Chondrocyte (in vitro differentiated cells): ENCODE data around the gene KMO. TPM values are rescaled to one million over a fixed set of nuclear protein-coding genes. Genes with fewer than 3 reads are reported as not detected.

Experiments used
- DNase-seq: peaks from one replicate; pipeline ENCODE4 v3.0.0; 2021; ENCODE audit warnings: mixed read lengths, low spot score
- H3K27ac Mint-ChIP-seq: one replicate; pipeline ENCODE4 v1.8.0; 2021; ENCODE audit warnings: mild to moderate bottlenecking, moderate library complexity, mixed read lengths; ENCODE audit not compliant: unreplicated experiment
- H3K27me3 Mint-ChIP-seq: 2 replicates; pipeline ENCODE4 v1.8.0; 2021; ENCODE audit warnings: low read depth, mixed read lengths
- H3K36me3 Mint-ChIP-seq: 2 replicates; pipeline ENCODE4 v1.8.0; 2021; ENCODE audit warnings: low read depth, mixed read lengths
- H3K4me1 Mint-ChIP-seq: 2 replicates; pipeline ENCODE4 v1.8.0; 2021; ENCODE audit warnings: low read depth, mild to moderate bottlenecking, mixed read lengths
- H3K4me3 Mint-ChIP-seq: one replicate; pipeline ENCODE4 v1.8.0; 2021; ENCODE audit warnings: mild to moderate bottlenecking, moderate library complexity, mixed read lengths; ENCODE audit not compliant: unreplicated experiment
- H3K9me3 Mint-ChIP-seq: 2 replicates; pipeline ENCODE4 v1.8.0; 2021; ENCODE audit warnings: low read depth, mixed read lengths
- CTCF ChIP-seq: fragments of 200-600 bp; sonication (generic); IDR thresholded peaks from 2 replicates; pipeline ENCODE4 v1.5.0; 2021; ENCODE audit warnings: antibody characterized with exemption, mild to moderate bottlenecking, moderate library complexity
- total RNA-seq: library from RNA; stranded (reverse); gene quantifications from 3 replicates; pipeline ENCODE4 v1.2.1, GENCODE V29; 2021

KMO gene
- total RNA-seq, 1 donor from 2014 or later, result not detected

GRCh38 chr1:241592273-241592958, 60.2 kb downstream of the KMO start:
- H3K4me1 Mint-ChIP-seq, result peaks cover 28% of the 10 kb centered on the region
- H3K36me3 Mint-ChIP-seq, result peaks cover 12% of the 10 kb centered on the region
- no peak for TF ChIP-seq CTCF
- H3K9me3 Mint-ChIP-seq, result no peaks in the 10 kb centered on the region
- H3K27me3 Mint-ChIP-seq, result no peaks in the 10 kb centered on the region
- DNase-seq, result no peak
- peak overlapping the region; percentile 13 for H3K27ac Mint-ChIP-seq
- H3K4me3 Mint-ChIP-seq, result no peak overlapping the region

GRCh38 chr1:241593186-241593585, 61.0 kb downstream of the KMO start:
- no peak for TF ChIP-seq CTCF
- H3K36me3 Mint-ChIP-seq, result peaks cover 12% of the 10 kb centered on the region
- H3K27ac Mint-ChIP-seq, result no peak overlapping the region
- H3K4me1 Mint-ChIP-seq, result peaks cover 35% of the 10 kb centered on the region
- H3K9me3 Mint-ChIP-seq, result no peaks in the 10 kb centered on the region
- H3K4me3 Mint-ChIP-seq, result no peak overlapping the region
- H3K27me3 Mint-ChIP-seq, result no peaks in the 10 kb centered on the region
- no peak for DNase-seq

- no peak for DNase-seq
- peaks cover 33% of the 10 kb centered on the region for H3K4me1 Mint-ChIP-seq
- H3K4me3 Mint-ChIP-seq, result no peak overlapping the region
- H3K27ac Mint-ChIP-seq, result no peak overlapping the region
- H3K9me3 Mint-ChIP-seq, result no peaks in the 10 kb centered on the region
- peaks cover 16% of the 10 kb centered on the region for H3K36me3 Mint-ChIP-seq
- TF ChIP-seq CTCF, result no peak
- no peaks in the 10 kb centered on the region for H3K27me3 Mint-ChIP-seq
These were observed 64.5 kb downstream of the KMO start for GRCh38 chr1:241596633-241597032.

GRCh38 chr1:241598249-241598648, 66.1 kb downstream of the KMO start:
- no peaks in the 10 kb centered on the region for H3K9me3 Mint-ChIP-seq
- no peaks in the 10 kb centered on the region for H3K27me3 Mint-ChIP-seq
- TF ChIP-seq CTCF, result no peak
- peaks cover 22% of the 10 kb centered on the region for H3K36me3 Mint-ChIP-seq
- no peak overlapping the region for H3K27ac Mint-ChIP-seq
- no peak overlapping the region for H3K4me3 Mint-ChIP-seq
- H3K4me1 Mint-ChIP-seq, result peaks cover 25% of the 10 kb centered on the region
- DNase-seq, result no peak

GRCh38 chr1:241600496-241600901, 68.3 kb downstream of the KMO start:
- Mint-ChIP-seq H3K27ac (peak overlapping the region; percentile 49), H3K36me3 (peaks cover 10% of the 10 kb centered on the region), H3K4me1 (peaks cover 38% of the 10 kb centered on the region), H3K4me3 (no peak overlapping the region), H3K27me3 (no peaks in the 10 kb centered on the region), H3K9me3 (no peaks in the 10 kb centered on the region)
- no peak for DNase-seq
- TF ChIP-seq CTCF, result no peak
